H9 (cell line): Measurements from ENCODE around the gene CDH26. TPM values are rescaled to one million over a fixed set of nuclear protein-coding genes. Genes with fewer than 3 reads are reported as not detected.

Experiments
- DNase-seq: peaks from one replicate; pipeline ENCODE4 v3.0.0-alpha.2; 2017
- H2AFZ ChIP-seq: one replicate; pipeline ENCODE4 v1.6.1; 2013; ENCODE audit warnings: mild to moderate bottlenecking, low read length, control low read depth, moderate library complexity
- H2AK5ac ChIP-seq: 2 replicates; pipeline ENCODE4 v1.6.1; 2013; ENCODE audit warnings: low read length, control low read depth, mixed read lengths; ENCODE audit not compliant: insufficient read length
- H2BK120ac ChIP-seq: one replicate; pipeline ENCODE4 v1.6.1; 2013; ENCODE audit warnings: low read depth, mild to moderate bottlenecking, low read length, control low read depth, inconsistent platforms; ENCODE audit not compliant: poor library complexity, severe bottlenecking
- H2BK12ac ChIP-seq: 2 replicates; pipeline ENCODE4 v1.6.1; 2013; ENCODE audit warnings: low read length, control low read depth, mixed read lengths, low read depth; ENCODE audit not compliant: insufficient read length
- H2BK15ac ChIP-seq: 2 replicates; pipeline ENCODE4 v1.6.1; 2013; ENCODE audit warnings: low read depth, low read length, control low read depth
- H2BK20ac ChIP-seq: one replicate; pipeline ENCODE4 v1.6.1; 2013; ENCODE audit warnings: low read depth, mild to moderate bottlenecking, low read length, control low read depth, inconsistent platforms; ENCODE audit not compliant: poor library complexity, severe bottlenecking
- H2BK5ac ChIP-seq: 2 replicates; pipeline ENCODE4 v1.6.1; 2013; ENCODE audit warnings: low read length, control low read depth, mixed read lengths; ENCODE audit not compliant: insufficient read length
- H3K14ac ChIP-seq: 2 replicates; pipeline ENCODE4 v1.6.1; 2013; ENCODE audit warnings: low read length, control low read depth; ENCODE audit not compliant: insufficient read depth
- H3K18ac ChIP-seq: 2 replicates; pipeline ENCODE4 v1.6.1; 2013; ENCODE audit warnings: low read depth, mild to moderate bottlenecking, mixed read lengths, low read length, control low read depth; ENCODE audit not compliant: insufficient read length
- H3K23ac ChIP-seq: 2 replicates; pipeline ENCODE4 v1.6.1; 2013; ENCODE audit warnings: low read length, control low read depth, mixed read lengths, low read depth; ENCODE audit not compliant: insufficient read length
- H3K23me2 ChIP-seq: 2 replicates; pipeline ENCODE4 v1.6.1; 2013; ENCODE audit warnings: low read depth, mild to moderate bottlenecking, mixed read lengths, low read length, control low read depth; ENCODE audit not compliant: insufficient read length, poor library complexity, severe bottlenecking
- H3K27ac ChIP-seq: 2 replicates; pipeline ENCODE4 v1.5.1; 2013; ENCODE audit warnings: low read length, control low read depth, mixed read lengths, low read depth; ENCODE audit not compliant: insufficient read length
- H3K27me3 ChIP-seq: 2 replicates; pipeline ENCODE4 v1.6.1; 2013; ENCODE audit warnings: low read length, control low read depth, inconsistent platforms; ENCODE audit not compliant: insufficient read depth
- H3K4ac ChIP-seq: 2 replicates; pipeline ENCODE4 v1.6.1; 2013; ENCODE audit warnings: low read depth, mild to moderate bottlenecking, control low read depth, inconsistent platforms, low read length, moderate library complexity
- H3K4me1 ChIP-seq: 2 replicates; pipeline ENCODE4 v1.6.1; 2013; ENCODE audit warnings: low read length, control low read depth, inconsistent platforms; ENCODE audit not compliant: insufficient read depth
- H3K4me2 ChIP-seq: 2 replicates; pipeline ENCODE4 v1.6.1; 2013; ENCODE audit warnings: low read length, control low read depth, mixed read lengths; ENCODE audit not compliant: insufficient read length, insufficient read depth
- H3K56ac ChIP-seq: 2 replicates; pipeline ENCODE4 v1.6.1; 2013; ENCODE audit warnings: low read depth, mild to moderate bottlenecking, mixed read lengths, low read length, control low read depth; ENCODE audit not compliant: insufficient read length
- H3K79me1 ChIP-seq: 2 replicates; pipeline ENCODE4 v1.6.1; 2013; ENCODE audit warnings: low read depth, mild to moderate bottlenecking, moderate library complexity, low read length, control low read depth, inconsistent platforms; ENCODE audit not compliant: insufficient read depth, poor library complexity, severe bottlenecking
- H3K79me2 ChIP-seq: 2 replicates; pipeline ENCODE4 v1.6.1; 2013; ENCODE audit warnings: low read length, control low read depth, inconsistent platforms; ENCODE audit not compliant: insufficient read depth
- H3K9ac ChIP-seq: 2 replicates; pipeline ENCODE4 v1.6.1; 2013; ENCODE audit warnings: low read length, control low read depth, mixed read lengths; ENCODE audit not compliant: insufficient read length; ENCODE audit errors: extremely low read depth
- H3K9me3 ChIP-seq: one replicate; pipeline ENCODE4 v1.6.1; 2013; ENCODE audit warnings: low read depth, low read length, inconsistent platforms; ENCODE audit not compliant: control insufficient read depth
- H3T11ph ChIP-seq: one replicate; pipeline ENCODE4 v1.6.1; 2013; ENCODE audit warnings: mild to moderate bottlenecking, low read length, control low read depth, inconsistent platforms
- H4K20me1 ChIP-seq: one replicate; pipeline ENCODE4 v1.6.1; 2013; ENCODE audit not compliant: control insufficient read depth, insufficient read length, insufficient read depth
- H4K5ac ChIP-seq: 2 replicates; pipeline ENCODE4 v1.6.1; 2013; ENCODE audit warnings: low read depth, mild to moderate bottlenecking, mixed read lengths, low read length, control low read depth; ENCODE audit not compliant: insufficient read length
- H4K8ac ChIP-seq: replicated peaks from 2 replicates; pipeline ENCODE4 v1.6.1; 2013; ENCODE audit warnings: low read length, control low read depth, mixed read lengths, low read depth; ENCODE audit not compliant: insufficient read length
- H4K91ac ChIP-seq: 2 replicates; pipeline ENCODE4 v1.6.1; 2013; ENCODE audit warnings: low read depth, mild to moderate bottlenecking, moderate library complexity, mixed read lengths, low read length, control low read depth; ENCODE audit not compliant: insufficient read length
- H3K27ac Mint-ChIP-seq, 3 experiments: 2 replicates in 2 of 3; 3 replicates in 1 of 3; pipeline ENCODE4 v1.8.0; 2020 to 2021; ENCODE audit warnings: mixed read lengths in 3 of 3, mild to moderate bottlenecking in 1 of 3, moderate library complexity in 1 of 3
- H3K27me3 Mint-ChIP-seq: 2 replicates; pipeline ENCODE4 v1.8.0; 2021; ENCODE audit warnings: low read depth, mild to moderate bottlenecking, moderate library complexity, mixed read lengths
- H3K36me3 Mint-ChIP-seq, 3 experiments: 2 replicates in 2 of 3; 3 replicates in 1 of 3; pipeline ENCODE4 v1.8.0; 2020 to 2021; ENCODE audit warnings: low read depth in 3 of 3, mixed read lengths in 3 of 3; ENCODE audit not compliant: insufficient read depth in 1 of 3
- H3K4me1 Mint-ChIP-seq, 2 experiments: 2 replicates each; pipeline ENCODE4 v1.8.0; 2020; ENCODE audit warnings: mixed read lengths in 2 of 2
- H3K4me3 Mint-ChIP-seq, 2 experiments: 2 replicates in 1 of 2; 3 replicates in 1 of 2; pipeline ENCODE4 v1.8.0; 2020 to 2021; ENCODE audit warnings: mild to moderate bottlenecking in 2 of 2, mixed read lengths in 2 of 2, moderate library complexity in 1 of 2
- H3K9me3 Mint-ChIP-seq, 2 experiments: 2 replicates in 1 of 2; 3 replicates in 1 of 2; pipeline ENCODE4 v1.8.0; 2020; ENCODE audit warnings: mild to moderate bottlenecking in 2 of 2, mixed read lengths in 2 of 2, moderate library complexity in 1 of 2
- CTCF ChIP-seq: fragments of 200-600 bp; sonication (generic); conservative IDR thresholded peaks from 3 replicates; pipeline ENCODE4 v1.8.0; 2021; ENCODE audit warnings: antibody characterized with exemption, mild to moderate bottlenecking
- total RNA-seq: library from RNA; stranded (reverse); gene quantifications from 2 replicates; pipeline ENCODE4 v1.2.1, GENCODE V29; 2021

The CDH26 gene
- total RNA-seq, 1 experiment from 2014 or later = 0.79 TPM

DNA sequence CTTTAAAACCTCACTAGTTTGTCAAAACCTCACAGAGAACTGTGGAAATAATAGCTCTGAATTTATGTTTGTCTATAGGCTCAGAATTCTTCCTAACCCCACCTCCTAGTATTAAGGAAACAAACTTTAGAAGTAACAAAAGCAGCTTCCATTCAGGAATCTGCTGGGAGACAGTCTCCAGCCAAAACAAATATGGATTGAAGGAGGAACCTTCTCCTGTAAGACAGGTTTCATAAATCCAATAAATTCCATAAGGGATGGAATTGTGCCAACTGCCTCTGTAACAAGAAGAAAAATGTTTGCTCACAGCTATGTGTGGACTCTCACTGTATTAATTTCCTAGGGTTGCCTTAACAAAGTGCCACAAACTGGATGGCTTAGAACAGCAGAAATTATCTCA, 32.3 kb upstream of the CDH26 start:
- H3K4me1 ChIP-seq = no peaks in the 10 kb centered on the region
- H3K9ac ChIP-seq = no peak overlapping the region
- no peak overlapping the region for H4K8ac ChIP-seq
- H2AFZ ChIP-seq = no peak overlapping the region
- H4K20me1 ChIP-seq = no peaks in the 10 kb centered on the region
- H3K27me3 ChIP-seq = no peaks in the 10 kb centered on the region
- no peak for TF ChIP-seq CTCF
- no peak overlapping the region for H3K27ac ChIP-seq
- Mint-ChIP-seq H3K36me3 (no peaks in the 10 kb centered on the region), H3K27me3 (peaks cover 2% of the 10 kb centered on the region), H3K9me3 (no peaks in the 10 kb centered on the region), H3K4me3 (no peak overlapping the region), H3K27ac (no peak overlapping the region), H3K4me1 (peaks cover 0 to 7% of the 10 kb centered on the region in 2 experiments; a peak in 2 of 4 replicates)
- no peak overlapping the region for H2BK12ac ChIP-seq
- no peak overlapping the region for H2AK5ac ChIP-seq
- no peaks in the 10 kb centered on the region for H3K79me1 ChIP-seq
- no peak overlapping the region for H4K91ac ChIP-seq
- H2BK20ac ChIP-seq = no peak overlapping the region
- no peaks in the 10 kb centered on the region for H3K9me3 ChIP-seq
- no peak overlapping the region for H3K23ac ChIP-seq
- H3K18ac ChIP-seq = no peak overlapping the region
- no peak overlapping the region for H2BK15ac ChIP-seq
- no peak overlapping the region for H3K4me2 ChIP-seq
- H3K4ac ChIP-seq = no peak overlapping the region
- no peaks in the 10 kb centered on the region for H3K79me2 ChIP-seq
- no peaks in the 10 kb centered on the region for H3K23me2 ChIP-seq
- H3T11ph ChIP-seq = no peak overlapping the region
- no peak overlapping the region for H3K14ac ChIP-seq
- H2BK5ac ChIP-seq = no peak overlapping the region
- no peak overlapping the region for H3K56ac ChIP-seq
- DNase-seq = no peak
- no peak overlapping the region for H2BK120ac ChIP-seq
- no peak overlapping the region for H4K5ac ChIP-seq
